K562 (cell line): ENCODE data around the gene UTP15. TPM values are rescaled to one million over a fixed set of nuclear protein-coding genes. Genes with fewer than 3 reads are reported as not detected.

ENCODE experiments used
- CBX5 ChIP-seq: IDR thresholded peaks from 2 replicates; pipeline ENCODE4 v1.6.1; 2014; ENCODE audit warnings: low read depth, borderline replicate concordance
- CC2D1A ChIP-seq: fragments of 450-650 bp; IDR thresholded peaks from 2 replicates; pipeline ENCODE4 v1.6.1; 2017; ENCODE audit warnings: mild to moderate bottlenecking
- CHD2 ChIP-seq: IDR thresholded peaks from 2 replicates; pipeline ENCODE4 v1.6.1; 2011; ENCODE audit warnings: low read depth, low read length
- DACH1 ChIP-seq: fragments of 450-650 bp; IDR thresholded peaks from 2 replicates; pipeline ENCODE4 v1.6.1; 2018; ENCODE audit not compliant: partially characterized antibody
- HNRNPH1 ChIP-seq: fragments of 200-400 bp; formaldehyde crosslinking; optimal IDR thresholded peaks from 2 replicates; pipeline ENCODE3; 2017; ENCODE audit warnings: low read depth, mild to moderate bottlenecking, low read length, moderate library complexity
- MBD2 ChIP-seq: sonication (generic); IDR thresholded peaks from 2 replicates; pipeline ENCODE4 v1.6.1; 2016; ENCODE audit warnings: low read depth, borderline replicate concordance
- PRPF4 ChIP-seq: fragments of 200-400 bp; formaldehyde crosslinking; IDR thresholded peaks from one replicate; pipeline ENCODE4 v1.6.1; 2017; ENCODE audit warnings: low read length, low read depth, mild to moderate bottlenecking; ENCODE audit not compliant: insufficient read depth, poor library complexity, severe bottlenecking
- SMAD1 ChIP-seq: fragments of 150-350 bp; IDR thresholded peaks from 2 replicates; pipeline ENCODE4 v1.6.1; 2014; ENCODE audit warnings: low read length, low read depth; ENCODE audit not compliant: partially characterized antibody
- SMAD2 ChIP-seq: fragments of 150-350 bp; IDR thresholded peaks from 2 replicates; pipeline ENCODE4 v1.6.1; 2014; ENCODE audit warnings: low read depth, mild to moderate bottlenecking, low read length
- THAP7 ChIP-seq: fragments of 250-450 bp; sonication (Bioruptor Pico); IDR thresholded peaks from 2 replicates; pipeline ENCODE4 v1.5.0; 2021
- TRIM28 ChIP-seq: fragments of 450-650 bp; IDR thresholded peaks from 2 replicates; pipeline ENCODE4 v1.6.1; 2017
- XRCC3 ChIP-seq: fragments of 450-650 bp; IDR thresholded peaks from 2 replicates; pipeline ENCODE4 v1.6.1; 2017; ENCODE audit warnings: mild to moderate bottlenecking, moderate library complexity
- ZNF263 ChIP-seq: sonication (generic); formaldehyde crosslinking; IDR thresholded peaks from 2 replicates; pipeline ENCODE4 v1.8.0; 2022; ENCODE audit warnings: mild to moderate bottlenecking, missing genetic modification reagents, borderline replicate concordance
- ZNF445 ChIP-seq: fragments of 250-450 bp; sonication (Bioruptor Pico); IDR thresholded peaks from 2 replicates; pipeline ENCODE4 v1.4.0; 2020; ENCODE audit warnings: low read depth, mild to moderate bottlenecking, moderate library complexity
- polyA plus RNA-seq, 8 experiments: library from polyadenylated mRNA; depleted of rRNA in 4 of 8; stranded (reverse) in 5 of 8; unstranded in 3 of 8; fragments of >200 nt; fragmentation: Nextera tagmentation in 2 of 8; fragmentation: Illumina TruSeq in 1 of 8; extraction: Ambion mirVana in 2 of 8; extraction: Trizol in 1 of 8; gene quantifications; 2 replicates each; pipeline versions ENCODE4 v1.2.1 to v1.2.3, GENCODE V29; 2011 to 2014; ENCODE audit warnings: inconsistent platforms in 1 of 8, missing spikeins in 1 of 8
- total RNA-seq, 7 experiments: library from RNA; depleted of rRNA in 6 of 7; stranded (reverse); fragments of >200 nt in 6 of 7; fragmentation: Illumina TruSeq in 2 of 7; extraction: Trizol in 2 of 7; gene quantifications; 2 replicates each; pipeline versions ENCODE4 v1.2.1 to v1.2.3, GENCODE V29; 2011 to 2021; ENCODE audit warnings: low replicate concordance in 1 of 7
- TF ChIP-seq, protein P1 (sequence below): fragments of 450-650 bp; IDR thresholded peaks from 2 replicates; pipeline ENCODE4 v1.6.1; 2016; ENCODE audit warnings: mild to moderate bottlenecking, moderate library complexity

The UTP15 gene
- total and polyA plus RNA-seq, 9 of the 15 experiments (the other 6 are each of a cell fraction or from before 2014, with no cell fraction given): 28.1 to 49.3 (median 37.0) TPM

GRCh38 chr5:73592551-73592950 lies 27.0 kb downstream of the UTP15 start (continued):
- TF ChIP-seq, protein P1, sequence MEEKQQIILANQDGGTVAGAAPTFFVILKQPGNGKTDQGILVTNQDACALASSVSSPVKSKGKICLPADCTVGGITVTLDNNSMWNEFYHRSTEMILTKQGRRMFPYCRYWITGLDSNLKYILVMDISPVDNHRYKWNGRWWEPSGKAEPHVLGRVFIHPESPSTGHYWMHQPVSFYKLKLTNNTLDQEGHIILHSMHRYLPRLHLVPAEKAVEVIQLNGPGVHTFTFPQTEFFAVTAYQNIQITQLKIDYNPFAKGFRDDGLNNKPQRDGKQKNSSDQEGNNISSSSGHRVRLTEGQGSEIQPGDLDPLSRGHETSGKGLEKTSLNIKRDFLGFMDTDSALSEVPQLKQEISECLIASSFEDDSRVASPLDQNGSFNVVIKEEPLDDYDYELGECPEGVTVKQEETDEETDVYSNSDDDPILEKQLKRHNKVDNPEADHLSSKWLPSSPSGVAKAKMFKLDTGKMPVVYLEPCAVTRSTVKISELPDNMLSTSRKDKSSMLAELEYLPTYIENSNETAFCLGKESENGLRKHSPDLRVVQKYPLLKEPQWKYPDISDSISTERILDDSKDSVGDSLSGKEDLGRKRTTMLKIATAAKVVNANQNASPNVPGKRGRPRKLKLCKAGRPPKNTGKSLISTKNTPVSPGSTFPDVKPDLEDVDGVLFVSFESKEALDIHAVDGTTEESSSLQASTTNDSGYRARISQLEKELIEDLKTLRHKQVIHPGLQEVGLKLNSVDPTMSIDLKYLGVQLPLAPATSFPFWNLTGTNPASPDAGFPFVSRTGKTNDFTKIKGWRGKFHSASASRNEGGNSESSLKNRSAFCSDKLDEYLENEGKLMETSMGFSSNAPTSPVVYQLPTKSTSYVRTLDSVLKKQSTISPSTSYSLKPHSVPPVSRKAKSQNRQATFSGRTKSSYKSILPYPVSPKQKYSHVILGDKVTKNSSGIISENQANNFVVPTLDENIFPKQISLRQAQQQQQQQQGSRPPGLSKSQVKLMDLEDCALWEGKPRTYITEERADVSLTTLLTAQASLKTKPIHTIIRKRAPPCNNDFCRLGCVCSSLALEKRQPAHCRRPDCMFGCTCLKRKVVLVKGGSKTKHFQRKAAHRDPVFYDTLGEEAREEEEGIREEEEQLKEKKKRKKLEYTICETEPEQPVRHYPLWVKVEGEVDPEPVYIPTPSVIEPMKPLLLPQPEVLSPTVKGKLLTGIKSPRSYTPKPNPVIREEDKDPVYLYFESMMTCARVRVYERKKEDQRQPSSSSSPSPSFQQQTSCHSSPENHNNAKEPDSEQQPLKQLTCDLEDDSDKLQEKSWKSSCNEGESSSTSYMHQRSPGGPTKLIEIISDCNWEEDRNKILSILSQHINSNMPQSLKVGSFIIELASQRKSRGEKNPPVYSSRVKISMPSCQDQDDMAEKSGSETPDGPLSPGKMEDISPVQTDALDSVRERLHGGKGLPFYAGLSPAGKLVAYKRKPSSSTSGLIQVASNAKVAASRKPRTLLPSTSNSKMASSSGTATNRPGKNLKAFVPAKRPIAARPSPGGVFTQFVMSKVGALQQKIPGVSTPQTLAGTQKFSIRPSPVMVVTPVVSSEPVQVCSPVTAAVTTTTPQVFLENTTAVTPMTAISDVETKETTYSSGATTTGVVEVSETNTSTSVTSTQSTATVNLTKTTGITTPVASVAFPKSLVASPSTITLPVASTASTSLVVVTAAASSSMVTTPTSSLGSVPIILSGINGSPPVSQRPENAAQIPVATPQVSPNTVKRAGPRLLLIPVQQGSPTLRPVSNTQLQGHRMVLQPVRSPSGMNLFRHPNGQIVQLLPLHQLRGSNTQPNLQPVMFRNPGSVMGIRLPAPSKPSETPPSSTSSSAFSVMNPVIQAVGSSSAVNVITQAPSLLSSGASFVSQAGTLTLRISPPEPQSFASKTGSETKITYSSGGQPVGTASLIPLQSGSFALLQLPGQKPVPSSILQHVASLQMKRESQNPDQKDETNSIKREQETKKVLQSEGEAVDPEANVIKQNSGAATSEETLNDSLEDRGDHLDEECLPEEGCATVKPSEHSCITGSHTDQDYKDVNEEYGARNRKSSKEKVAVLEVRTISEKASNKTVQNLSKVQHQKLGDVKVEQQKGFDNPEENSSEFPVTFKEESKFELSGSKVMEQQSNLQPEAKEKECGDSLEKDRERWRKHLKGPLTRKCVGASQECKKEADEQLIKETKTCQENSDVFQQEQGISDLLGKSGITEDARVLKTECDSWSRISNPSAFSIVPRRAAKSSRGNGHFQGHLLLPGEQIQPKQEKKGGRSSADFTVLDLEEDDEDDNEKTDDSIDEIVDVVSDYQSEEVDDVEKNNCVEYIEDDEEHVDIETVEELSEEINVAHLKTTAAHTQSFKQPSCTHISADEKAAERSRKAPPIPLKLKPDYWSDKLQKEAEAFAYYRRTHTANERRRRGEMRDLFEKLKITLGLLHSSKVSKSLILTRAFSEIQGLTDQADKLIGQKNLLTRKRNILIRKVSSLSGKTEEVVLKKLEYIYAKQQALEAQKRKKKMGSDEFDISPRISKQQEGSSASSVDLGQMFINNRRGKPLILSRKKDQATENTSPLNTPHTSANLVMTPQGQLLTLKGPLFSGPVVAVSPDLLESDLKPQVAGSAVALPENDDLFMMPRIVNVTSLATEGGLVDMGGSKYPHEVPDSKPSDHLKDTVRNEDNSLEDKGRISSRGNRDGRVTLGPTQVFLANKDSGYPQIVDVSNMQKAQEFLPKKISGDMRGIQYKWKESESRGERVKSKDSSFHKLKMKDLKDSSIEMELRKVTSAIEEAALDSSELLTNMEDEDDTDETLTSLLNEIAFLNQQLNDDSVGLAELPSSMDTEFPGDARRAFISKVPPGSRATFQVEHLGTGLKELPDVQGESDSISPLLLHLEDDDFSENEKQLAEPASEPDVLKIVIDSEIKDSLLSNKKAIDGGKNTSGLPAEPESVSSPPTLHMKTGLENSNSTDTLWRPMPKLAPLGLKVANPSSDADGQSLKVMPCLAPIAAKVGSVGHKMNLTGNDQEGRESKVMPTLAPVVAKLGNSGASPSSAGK: no peak
- TF ChIP-seq CHD2 (no peak), CC2D1A (no peak), SMAD1 (no peak), THAP7 (CRISPR knock-in tag) (no peak), HNRNPH1 (no peak), TRIM28 (no peak), MBD2 (no peak), XRCC3 (no peak), ZNF445 (CRISPR knock-in tag) (no peak), DACH1 (no peak), CBX5 (no peak), PRPF4 (no peak), ZNF263 (no peak), SMAD2 (no peak)
